HG02571 (cell line): ENCODE results near the gene MACROD2.

ENCODE experiments used
- ATAC-seq: cut with Tn5 transposase; IDR thresholded peaks from one replicate; pipeline ENCODE4 v1.9.1; 2021; ENCODE audit warnings: mild to moderate bottlenecking, moderate library complexity; ENCODE audit not compliant: unreplicated experiment

MACROD2 gene

GRCh38 chr20:15889061-15889460 is 1893.7 kb downstream of the MACROD2 start:
- no peak for ATAC-seq

GRCh38 chr20:15889514-15890256 is 1894.4 kb downstream of the MACROD2 start:
- no peak for ATAC-seq

GRCh38 chr20:15890407-15890982 is 1895.2 kb downstream of the MACROD2 start:
- no peak for ATAC-seq

GRCh38 chr20:15895126-15895525 is 1899.8 kb downstream of the MACROD2 start:
- no peak for ATAC-seq

GRCh38 chr20:15895560-15896084 is 1900.3 kb downstream of the MACROD2 start:
- peak; percentile 52 for ATAC-seq

GRCh38 chr20:15899967-15900366 is 1904.7 kb downstream of the MACROD2 start:
- ATAC-seq: no peak

- ATAC-seq: no peak
These were observed 1905.1 kb downstream of the MACROD2 start for GRCh38 chr20:15900443-15900842.

- ATAC-seq: no peak
These were observed 1907.2 kb downstream of the MACROD2 start for GRCh38 chr20:15902493-15902892.

GRCh38 chr20:15905661-15906060 is 1910.3 kb downstream of the MACROD2 start:
- ATAC-seq: no peak

GRCh38 chr20:15909995-15910394 is 1914.7 kb downstream of the MACROD2 start:
- ATAC-seq: no peak

GRCh38 chr20:15911581-15911980 is 1916.3 kb downstream of the MACROD2 start:
- ATAC-seq: no peak

GRCh38 chr20:15913391-15914025 is 1918.2 kb downstream of the MACROD2 start:
- no peak for ATAC-seq

GRCh38 chr20:15916623-15917022 is 1921.3 kb downstream of the MACROD2 start:
- no peak for ATAC-seq

- no peak for ATAC-seq
These were observed 1922.0 kb downstream of the MACROD2 start for GRCh38 chr20:15917283-15917682.

- ATAC-seq: no peak
These were observed 1923.3 kb downstream of the MACROD2 start for GRCh38 chr20:15918631-15919030.

- ATAC-seq: no peak
These were observed 1923.8 kb downstream of the MACROD2 start for GRCh38 chr20:15919118-15919517.

- ATAC-seq: no peak
These were observed 1926.6 kb downstream of the MACROD2 start for GRCh38 chr20:15921930-15922329.

GRCh38 chr20:15922556-15922955 is 1927.2 kb downstream of the MACROD2 start:
- no peak for ATAC-seq

GRCh38 chr20:15923030-15923776 is 1927.9 kb downstream of the MACROD2 start:
- ATAC-seq: no peak

- no peak for ATAC-seq
These were observed 1929.2 kb downstream of the MACROD2 start for GRCh38 chr20:15924556-15924955.

GRCh38 chr20:15925376-15925775 is 1930.1 kb downstream of the MACROD2 start:
- no peak for ATAC-seq
